Esophagus (tissue), 2 donors: ENCODE data around the gene NR1I2. TPM values are rescaled to one million over a fixed set of nuclear protein-coding genes. Genes with fewer than 3 reads are reported as not detected.

Experiments used
- H3K27ac ChIP-seq, 2 donors: one replicate each; pipeline ENCODE4 v1.5.1; 2013; ENCODE audit warnings: low read depth in 2 of 2, mild to moderate bottlenecking in 2 of 2, inconsistent platforms in 1 of 2, low read length in 1 of 2, moderate library complexity in 1 of 2
- H3K27me3 ChIP-seq, 2 donors: one replicate each; pipeline ENCODE4 v1.6.1; 2013; ENCODE audit warnings: low read length in 2 of 2, control low read depth in 1 of 2, mild to moderate bottlenecking in 1 of 2; ENCODE audit not compliant: insufficient read depth in 2 of 2, control insufficient read depth in 1 of 2
- H3K36me3 ChIP-seq, 2 donors: one replicate each; pipeline ENCODE4 v1.6.1; 2013; ENCODE audit warnings: low read length in 1 of 2; ENCODE audit not compliant: control insufficient read depth in 2 of 2, insufficient read depth in 2 of 2
- H3K4me1 ChIP-seq, 2 donors: one replicate each; pipeline ENCODE4 v1.6.1; 2013; ENCODE audit warnings: low read length in 1 of 2; ENCODE audit not compliant: control insufficient read depth in 2 of 2, insufficient read depth in 2 of 2
- H3K4me3 ChIP-seq, 2 donors: one replicate each; pipeline ENCODE4 v1.5.1; 2013; ENCODE audit warnings: low read length in 2 of 2, mild to moderate bottlenecking in 2 of 2, low read depth in 1 of 2, moderate library complexity in 1 of 2
- H3K9me3 ChIP-seq, 2 donors: one replicate each; pipeline ENCODE4 v1.6.1; 2013; ENCODE audit warnings: mild to moderate bottlenecking in 2 of 2, low read depth in 1 of 2, low read length in 1 of 2, moderate library complexity in 1 of 2; ENCODE audit not compliant: control insufficient read depth in 2 of 2, insufficient read depth in 1 of 2
- WGBS, 2 donors: extraction: QIAGEN DNeasy Blood & Tissue Kit; methylation state at CpG; one replicate each; pipeline ENCODE4 v1.1.7; 2013; 5-methylcytosine and 5-hydroxymethylcytosine counted together
- polyA plus RNA-seq, 2 donors: library from polyadenylated mRNA; stranded (reverse); fragments of 200-250 nt; gene quantifications; one replicate each; pipeline ENCODE4 v1.2.3, GENCODE V29; 2013
- donor health status: healthy with polysubstance abuse.
- donor health status: Bipolar disorder and iron deficiency.

NR1I2 gene
- polyA plus RNA-seq, 2 donors: 0.02 to 0.08 TPM

- 44 to 64% methylated on average over 1 of the region's 1 CpG for WGBS, 2 donors
- Histone ChIP-seq H3K4me3 (no peak overlapping the region), H3K36me3 (no peaks in the 10 kb centered on the region), H3K4me1 (no peaks in the 10 kb centered on the region), H3K27ac (no peak overlapping the region), H3K9me3 (no peaks in the 10 kb centered on the region), H3K27me3 (no peaks in the 10 kb centered on the region)
Measured at GRCh38 chr3:119776304-119776703, 5.6 kb upstream of the NR1I2 start.

- Histone ChIP-seq H3K9me3 (no peaks in the 10 kb centered on the region), H3K27ac (no peak overlapping the region), H3K27me3 (no peaks in the 10 kb centered on the region), H3K4me1 (no peaks in the 10 kb centered on the region), H3K36me3 (no peaks in the 10 kb centered on the region), H3K4me3 (no peak overlapping the region)
- WGBS, 2 donors: 97 to 98% methylated on average over 1 of the region's 1 CpG
Measured at GRCh38 chr3:119778176-119778575, 3.7 kb upstream of the NR1I2 start.

GRCh38 chr3:119778811-119779210 is 3.1 kb upstream of the NR1I2 start:
- no peaks in the 10 kb centered on the region for H3K9me3 ChIP-seq
- no peak overlapping the region for H3K4me3 ChIP-seq
- WGBS, 2 donors: 84 to 89% methylated on average over 2 of the region's 2 CpGs
- no peaks in the 10 kb centered on the region for H3K27me3 ChIP-seq
- no peaks in the 10 kb centered on the region for H3K36me3 ChIP-seq
- no peak overlapping the region for H3K27ac ChIP-seq
- no peaks in the 10 kb centered on the region for H3K4me1 ChIP-seq

GRCh38 chr3:119779731-119780383 is 2.0 kb upstream of the NR1I2 start:
- no peaks in the 10 kb centered on the region for H3K4me1 ChIP-seq
- 75% methylated on average over 2 of the region's 2 CpGs for WGBS, 2 donors
- H3K4me3 ChIP-seq: no peak overlapping the region
- no peaks in the 10 kb centered on the region for H3K36me3 ChIP-seq
- H3K27me3 ChIP-seq: no peaks in the 10 kb centered on the region
- H3K9me3 ChIP-seq: no peaks in the 10 kb centered on the region
- H3K27ac ChIP-seq: no peak overlapping the region

GRCh38 chr3:119782460-119782859 is 559 bp downstream of the NR1I2 start:
- H3K4me3 ChIP-seq: no peak overlapping the region
- no peaks in the 10 kb centered on the region for H3K4me1 ChIP-seq
- WGBS, 2 donors: 81 to 90% methylated on average over 1 of the region's 1 CpG
- H3K36me3 ChIP-seq: no peaks in the 10 kb centered on the region
- no peaks in the 10 kb centered on the region for H3K27me3 ChIP-seq
- H3K27ac ChIP-seq: no peak overlapping the region
- no peaks in the 10 kb centered on the region for H3K9me3 ChIP-seq

- no peaks in the 10 kb centered on the region for H3K4me1 ChIP-seq
- WGBS, 2 donors: 74 to 79% methylated on average over 2 of the region's 2 CpGs
- no peaks in the 10 kb centered on the region for H3K9me3 ChIP-seq
- no peaks in the 10 kb centered on the region for H3K36me3 ChIP-seq
- H3K27me3 ChIP-seq: no peaks in the 10 kb centered on the region
- H3K4me3 ChIP-seq: no peak overlapping the region
- H3K27ac ChIP-seq: no peak overlapping the region
Measured at GRCh38 chr3:119783255-119783654, 1.4 kb downstream of the NR1I2 start.

GRCh38 chr3:119783883-119784282 is 2.0 kb downstream of the NR1I2 start:
- no peak overlapping the region for H3K27ac ChIP-seq
- no peaks in the 10 kb centered on the region for H3K36me3 ChIP-seq
- H3K4me3 ChIP-seq: no peak overlapping the region
- H3K27me3 ChIP-seq: no peaks in the 10 kb centered on the region
- H3K4me1 ChIP-seq: no peaks in the 10 kb centered on the region
- WGBS, 2 donors: 71 to 72% methylated on average over 7 of the region's 7 CpGs
- H3K9me3 ChIP-seq: no peaks in the 10 kb centered on the region

GRCh38 chr3:119786409-119786808 is 4.5 kb downstream of the NR1I2 start:
- Histone ChIP-seq H3K27me3 (no peaks in the 10 kb centered on the region), H3K4me3 (no peak overlapping the region), H3K4me1 (no peaks in the 10 kb centered on the region), H3K27ac (no peak overlapping the region), H3K36me3 (no peaks in the 10 kb centered on the region), H3K9me3 (no peaks in the 10 kb centered on the region)
- 85 to 89% methylated on average over 2 of the region's 2 CpGs for WGBS, 2 donors

GRCh38 chr3:119790369-119790768 is 8.5 kb downstream of the NR1I2 start:
- Histone ChIP-seq H3K4me3 (no peak overlapping the region), H3K9me3 (no peaks in the 10 kb centered on the region), H3K4me1 (peaks cover 0 to 2% of the 10 kb centered on the region in 2 donors), H3K27ac (no peak overlapping the region), H3K36me3 (no peaks in the 10 kb centered on the region), H3K27me3 (no peaks in the 10 kb centered on the region)
- WGBS, 2 donors: 88 to 90% methylated on average over 3 of the region's 3 CpGs

- no peaks in the 10 kb centered on the region for H3K27me3 ChIP-seq
- WGBS, 2 donors: 87 to 98% methylated on average over 8 of the region's 8 CpGs
Measured at GRCh38 chr3:119792270-119792669, 10.4 kb downstream of the NR1I2 start.

More at GRCh38 chr3:119792270-119792669, 10.4 kb downstream of the NR1I2 start:
- Histone ChIP-seq H3K27ac (no peak overlapping the region), H3K4me1 (peaks cover 0 to 2% of the 10 kb centered on the region in 2 donors), H3K9me3 (no peaks in the 10 kb centered on the region), H3K4me3 (no peak overlapping the region), H3K36me3 (no peaks in the 10 kb centered on the region)
